Hematopoietic multipotent progenitor cell (in vitro differentiated cells): ENCODE results near the gene LINC00305. TPM values are rescaled to one million over a fixed set of nuclear protein-coding genes. Genes with fewer than 3 reads are reported as not detected.

Source experiments
- DNase-seq, 3 donors: peaks; one replicate each; pipeline ENCODE4 v3.0.0-alpha.2; 2011 to 2015; ENCODE audit warnings: low read depth in 2 of 3, low spot score in 2 of 3
- total RNA-seq: library from RNA; depleted of rRNA; stranded (reverse); fragments of >200 nt; gene quantifications from one replicate; pipeline ENCODE4 v1.2.3, GENCODE V29; 2012

LINC00305 gene
- not detected for total RNA-seq

- no peak for DNase-seq
These were observed at the start of gene LINC00305 for GRCh38 chr18:64148988-64149387. LINC00305 (minus strand) TSS chr18:64149088.

- no peak for DNase-seq
These were observed 42.2 kb upstream of the LINC00305 start for GRCh38 chr18:64191069-64191468.

- no peak for DNase-seq
These were observed 37.1 kb upstream of the LINC00305 start for GRCh38 chr18:64185987-64186386.

- no peak for DNase-seq
These were observed 34.8 kb upstream of the LINC00305 start for GRCh38 chr18:64183665-64184064.

- no peak for DNase-seq
These were observed 31.7 kb upstream of the LINC00305 start for GRCh38 chr18:64180617-64181016.

- DNase-seq, result no peak
These were observed 31.3 kb upstream of the LINC00305 start for GRCh38 chr18:64180171-64180570.

GRCh38 chr18:64179556-64180080 lies 30.7 kb upstream of the LINC00305 start:
- DNase-seq, result no peak

- DNase-seq, result no peak
These were observed 30.0 kb upstream of the LINC00305 start for GRCh38 chr18:64178860-64179259.

- no peak for DNase-seq
These were observed 26.5 kb upstream of the LINC00305 start for GRCh38 chr18:64175432-64175831.

GRCh38 chr18:64171576-64171975 lies 22.7 kb upstream of the LINC00305 start:
- DNase-seq, result no peak

GRCh38 chr18:64167408-64167925 lies 18.6 kb upstream of the LINC00305 start:
- DNase-seq, result no peak

GRCh38 chr18:64165906-64166305 lies 17.0 kb upstream of the LINC00305 start:
- DNase-seq, result no peak

- no peak for DNase-seq
These were observed 16.0 kb upstream of the LINC00305 start for GRCh38 chr18:64164883-64165282.

GRCh38 chr18:64149916-64150438 lies 1.1 kb upstream of the LINC00305 start:
- DNase-seq, result no peak

GRCh38 chr18:64142904-64143303 lies 6.0 kb downstream of the LINC00305 start:
- DNase-seq, result no peak

GRCh38 chr18:64137914-64138313 lies 11.0 kb downstream of the LINC00305 start:
- DNase-seq, result no peak

GRCh38 chr18:64134044-64134747 lies 14.7 kb downstream of the LINC00305 start:
- DNase-seq, result no peak

GRCh38 chr18:64132871-64133270 lies 16.0 kb downstream of the LINC00305 start:
- DNase-seq, result no peak

GRCh38 chr18:64131314-64131713 lies 17.6 kb downstream of the LINC00305 start:
- DNase-seq, result no peak

- no peak for DNase-seq
These were observed 21.7 kb downstream of the LINC00305 start for GRCh38 chr18:64127172-64127571.

GRCh38 chr18:64119916-64120315 lies 29.0 kb downstream of the LINC00305 start:
- DNase-seq, result peak in 2 of 3 donors; percentile 3 to 50

- no peak for DNase-seq
These were observed 30.5 kb downstream of the LINC00305 start for GRCh38 chr18:64118406-64118805.
